PFSK-1 (cell line): Measurements from ENCODE around the gene PIGB.
A peak's percentile ranks its signal among the peaks of the same experiment; 100 is the strongest.

ENCODE experiments used
- FOXP2 ChIP-seq: optimal IDR thresholded peaks from 2 replicates; pipeline ENCODE3; 2011; ENCODE audit warnings: borderline replicate concordance, control low read depth, inconsistent platforms; ENCODE audit not compliant: insufficient read depth; ENCODE audit errors: extremely low read length, extremely low read depth
- POLR2AphosphoS5 ChIP-seq: IDR thresholded peaks from 2 replicates; pipeline ENCODE4 v1.6.1; 2012; ENCODE audit warnings: low read depth, mild to moderate bottlenecking, control low read depth, low read length, moderate library complexity
- SIN3A ChIP-seq: IDR thresholded peaks from 2 replicates; pipeline ENCODE4 v1.6.1; 2012; ENCODE audit warnings: mild to moderate bottlenecking, low read length, moderate library complexity, borderline replicate concordance; ENCODE audit not compliant: insufficient read depth
- TAF1 ChIP-seq: IDR thresholded peaks from 2 replicates; pipeline ENCODE4 v1.6.1; 2012; ENCODE audit warnings: low read length, control low read depth, borderline replicate concordance; ENCODE audit not compliant: insufficient read depth
- TF ChIP-seq, protein P1 (sequence below), 2 experiments: IDR thresholded peaks; 2 replicates each; pipeline versions ENCODE4 v1.6.1 to v1.8.0; 2011 to 2012; ENCODE audit warnings: low read depth in 2 of 2, low read length in 2 of 2, control low read depth in 1 of 2, inconsistent platforms in 1 of 2, mild to moderate bottlenecking in 1 of 2, moderate library complexity in 1 of 2; ENCODE audit not compliant: insufficient read depth in 1 of 2

The PIGB gene

DNA sequence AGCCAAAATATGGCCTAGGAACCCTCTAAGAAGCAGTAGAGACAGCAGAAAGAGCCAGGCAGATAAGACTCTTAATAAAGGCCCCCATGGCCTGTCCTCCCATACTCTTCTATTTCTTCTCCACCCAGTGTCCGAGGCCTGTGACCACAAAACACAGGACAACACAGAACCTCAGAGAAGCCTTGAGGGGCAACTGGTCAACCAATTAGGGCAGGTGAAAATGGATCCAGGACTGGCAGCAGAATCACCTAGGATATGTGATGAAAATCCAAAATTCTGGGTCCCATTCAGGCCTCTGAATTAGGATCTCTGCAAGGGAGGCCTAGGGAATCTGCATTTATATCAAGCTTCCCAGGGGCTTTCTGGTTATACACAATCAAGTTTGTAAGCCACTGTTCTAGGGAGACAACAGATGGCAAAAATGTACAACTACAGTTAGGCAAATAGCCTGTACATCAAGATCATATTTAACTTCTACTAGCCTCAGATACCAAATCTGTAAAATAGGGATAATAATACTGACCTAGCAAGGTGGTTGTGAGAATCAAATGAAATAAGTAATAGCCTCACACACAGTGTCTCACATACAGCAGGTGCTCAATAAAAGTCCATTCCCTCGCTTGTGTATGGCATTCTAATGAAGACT is 39.8 kb upstream of the PIGB start:
- TF ChIP-seq TAF1, result 0 out of 2 replicates have a peak, but pooled peaks have one; percentile 13
- no peak for TF ChIP-seq POLR2AphosphoS5

GRCh38 chr15:55279746-55280351 is 39.2 kb upstream of the PIGB start:
- TF ChIP-seq POLR2AphosphoS5 (no peak), SIN3A (no peak), TAF1 (no peak), FOXP2 (no peak)
- TF ChIP-seq, protein P1, sequence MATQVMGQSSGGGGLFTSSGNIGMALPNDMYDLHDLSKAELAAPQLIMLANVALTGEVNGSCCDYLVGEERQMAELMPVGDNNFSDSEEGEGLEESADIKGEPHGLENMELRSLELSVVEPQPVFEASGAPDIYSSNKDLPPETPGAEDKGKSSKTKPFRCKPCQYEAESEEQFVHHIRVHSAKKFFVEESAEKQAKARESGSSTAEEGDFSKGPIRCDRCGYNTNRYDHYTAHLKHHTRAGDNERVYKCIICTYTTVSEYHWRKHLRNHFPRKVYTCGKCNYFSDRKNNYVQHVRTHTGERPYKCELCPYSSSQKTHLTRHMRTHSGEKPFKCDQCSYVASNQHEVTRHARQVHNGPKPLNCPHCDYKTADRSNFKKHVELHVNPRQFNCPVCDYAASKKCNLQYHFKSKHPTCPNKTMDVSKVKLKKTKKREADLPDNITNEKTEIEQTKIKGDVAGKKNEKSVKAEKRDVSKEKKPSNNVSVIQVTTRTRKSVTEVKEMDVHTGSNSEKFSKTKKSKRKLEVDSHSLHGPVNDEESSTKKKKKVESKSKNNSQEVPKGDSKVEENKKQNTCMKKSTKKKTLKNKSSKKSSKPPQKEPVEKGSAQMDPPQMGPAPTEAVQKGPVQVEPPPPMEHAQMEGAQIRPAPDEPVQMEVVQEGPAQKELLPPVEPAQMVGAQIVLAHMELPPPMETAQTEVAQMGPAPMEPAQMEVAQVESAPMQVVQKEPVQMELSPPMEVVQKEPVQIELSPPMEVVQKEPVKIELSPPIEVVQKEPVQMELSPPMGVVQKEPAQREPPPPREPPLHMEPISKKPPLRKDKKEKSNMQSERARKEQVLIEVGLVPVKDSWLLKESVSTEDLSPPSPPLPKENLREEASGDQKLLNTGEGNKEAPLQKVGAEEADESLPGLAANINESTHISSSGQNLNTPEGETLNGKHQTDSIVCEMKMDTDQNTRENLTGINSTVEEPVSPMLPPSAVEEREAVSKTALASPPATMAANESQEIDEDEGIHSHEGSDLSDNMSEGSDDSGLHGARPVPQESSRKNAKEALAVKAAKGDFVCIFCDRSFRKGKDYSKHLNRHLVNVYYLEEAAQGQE (IDR thresholded peaks at IDR 0.05; ENCODE audit: insufficient read depth in 1 of 2, low read depth in 2 of 2, low read length in 2 of 2), result no peak

- no peak for TF ChIP-seq SIN3A
- TF ChIP-seq FOXP2, result no peak
- TF ChIP-seq TAF1, result no peak
- TF ChIP-seq POLR2AphosphoS5, result no peak
- TF ChIP-seq, protein P1 (IDR thresholded peaks at IDR 0.05; ENCODE audit: insufficient read depth in 1 of 2, low read depth in 2 of 2, low read length in 2 of 2), result no peak
Observed at GRCh38 chr15:55281517-55282228, 37.3 kb upstream of the PIGB start.

DNA sequence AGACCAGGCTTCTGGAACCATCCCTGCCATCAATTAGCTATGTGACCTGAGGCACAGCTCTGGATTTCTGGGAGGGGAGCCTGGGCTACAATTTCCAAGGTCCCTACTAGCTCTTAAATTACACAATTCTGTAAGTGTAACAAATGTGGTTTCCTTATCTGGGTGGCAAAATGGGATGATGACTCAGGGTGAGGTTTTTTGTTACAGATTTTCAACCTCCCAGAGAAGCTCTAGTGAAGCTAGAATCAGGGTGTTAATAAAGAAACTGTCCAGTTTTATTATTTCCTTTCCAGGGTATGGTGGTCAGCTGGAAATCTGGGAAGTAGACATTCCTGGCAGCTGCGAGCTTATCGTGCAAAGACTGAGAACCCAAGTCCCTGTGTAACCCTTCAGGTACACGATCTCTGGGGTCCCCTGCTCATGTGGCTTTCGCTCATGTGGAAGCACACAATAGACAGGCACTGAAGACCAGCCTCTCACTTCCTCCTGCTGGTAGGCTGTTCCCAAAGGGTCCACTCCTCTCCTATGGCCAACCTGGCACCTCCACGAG is 36.7 kb upstream of the PIGB start:
- TF ChIP-seq, protein P1 (IDR thresholded peaks at IDR 0.05; ENCODE audit: insufficient read depth in 1 of 2, low read depth in 2 of 2, low read length in 2 of 2), result no peak
- TF ChIP-seq POLR2AphosphoS5 (no peak), SIN3A (no peak), FOXP2 (no peak), TAF1 (no peak)

GRCh38 chr15:55283379-55284147 is 35.5 kb upstream of the PIGB start:
- TF ChIP-seq POLR2AphosphoS5, result no peak
- no peak for TF ChIP-seq TAF1
- TF ChIP-seq SIN3A, result no peak
- TF ChIP-seq, protein P1 (IDR thresholded peaks at IDR 0.05; ENCODE audit: insufficient read depth in 1 of 2, low read depth in 2 of 2, low read length in 2 of 2), result no peak
- no peak for TF ChIP-seq FOXP2
